NB4 (cell line): ENCODE measurements around the gene SLAMF6.

Experiments
- TF ChIP-seq, protein P1 (sequence below): IDR thresholded peaks from one replicate; pipeline ENCODE4 v1.5.1; 2012; ENCODE audit warnings: low read depth, low read length
- TF ChIP-seq, protein P2 (sequence below): IDR thresholded peaks from 2 replicates; pipeline ENCODE4 v1.6.1; 2011; ENCODE audit warnings: low read depth, low read length

DNA sequence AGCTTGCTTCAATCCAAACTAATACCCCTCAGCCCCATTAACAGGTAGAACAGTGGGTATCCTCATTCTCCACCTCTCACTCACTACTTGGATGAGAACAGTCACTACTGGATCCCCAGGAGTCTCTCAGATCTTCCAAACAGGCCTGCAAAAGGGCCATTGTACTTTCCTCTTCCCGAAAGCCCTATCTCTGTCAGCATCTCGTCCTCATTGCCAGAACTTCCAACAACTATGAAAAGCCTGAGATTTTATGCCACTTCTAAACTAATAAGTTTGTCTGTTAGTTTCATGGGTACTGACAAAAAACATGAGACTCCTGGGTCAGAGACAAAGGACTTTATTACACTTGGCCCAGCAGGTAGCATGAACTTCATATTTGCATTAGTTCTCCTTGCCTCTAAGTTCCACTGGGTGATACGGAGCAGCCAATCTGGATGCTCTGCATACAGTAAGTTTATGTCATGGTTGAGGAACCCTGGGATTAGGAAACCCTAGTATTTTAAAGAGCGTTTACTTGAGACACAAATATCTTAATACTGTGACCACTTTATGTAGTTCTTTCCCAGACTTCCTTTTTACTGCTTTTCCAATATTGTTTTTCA is 84.6 kb downstream of the SLAMF6 start:
- TF ChIP-seq, protein P1, sequence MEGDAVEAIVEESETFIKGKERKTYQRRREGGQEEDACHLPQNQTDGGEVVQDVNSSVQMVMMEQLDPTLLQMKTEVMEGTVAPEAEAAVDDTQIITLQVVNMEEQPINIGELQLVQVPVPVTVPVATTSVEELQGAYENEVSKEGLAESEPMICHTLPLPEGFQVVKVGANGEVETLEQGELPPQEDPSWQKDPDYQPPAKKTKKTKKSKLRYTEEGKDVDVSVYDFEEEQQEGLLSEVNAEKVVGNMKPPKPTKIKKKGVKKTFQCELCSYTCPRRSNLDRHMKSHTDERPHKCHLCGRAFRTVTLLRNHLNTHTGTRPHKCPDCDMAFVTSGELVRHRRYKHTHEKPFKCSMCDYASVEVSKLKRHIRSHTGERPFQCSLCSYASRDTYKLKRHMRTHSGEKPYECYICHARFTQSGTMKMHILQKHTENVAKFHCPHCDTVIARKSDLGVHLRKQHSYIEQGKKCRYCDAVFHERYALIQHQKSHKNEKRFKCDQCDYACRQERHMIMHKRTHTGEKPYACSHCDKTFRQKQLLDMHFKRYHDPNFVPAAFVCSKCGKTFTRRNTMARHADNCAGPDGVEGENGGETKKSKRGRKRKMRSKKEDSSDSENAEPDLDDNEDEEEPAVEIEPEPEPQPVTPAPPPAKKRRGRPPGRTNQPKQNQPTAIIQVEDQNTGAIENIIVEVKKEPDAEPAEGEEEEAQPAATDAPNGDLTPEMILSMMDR = no peak
- TF ChIP-seq, protein P2, sequence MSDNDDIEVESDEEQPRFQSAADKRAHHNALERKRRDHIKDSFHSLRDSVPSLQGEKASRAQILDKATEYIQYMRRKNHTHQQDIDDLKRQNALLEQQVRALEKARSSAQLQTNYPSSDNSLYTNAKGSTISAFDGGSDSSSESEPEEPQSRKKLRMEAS = no peak
